ENCODE results near the gene DOCK4. TPM values are rescaled to one million over a fixed set of nuclear protein-coding genes. Genes with fewer than 3 reads are reported as not detected.
"Not testable (repeated sequence)": the region's sequence is repeated elsewhere in the genome, so short reads cannot be mapped to it uniquely, and the experiment has no call there.

Gene DOCK4
- total RNA-seq, 1 donor from 2014 or later: 0.23 TPM

GRCh38 chr7:112136271-112137008 is 69.8 kb downstream of the DOCK4 start:
- intact Hi-C loops (cut with micrococcal nuclease): no loop called here

GRCh38 chr7:112135815-112136214 is 70.4 kb downstream of the DOCK4 start:
- intact Hi-C loops (cut with micrococcal nuclease): no loop called here

GRCh38 chr7:112134039-112134438 is 72.2 kb downstream of the DOCK4 start:
- intact Hi-C loops (cut with micrococcal nuclease): no loop called here

- intact Hi-C loops (cut with micrococcal nuclease): no loop called here
Measured at GRCh38 chr7:112133328-112133727, 72.9 kb downstream of the DOCK4 start.

- intact Hi-C loops (cut with micrococcal nuclease): no loop called here
Measured at GRCh38 chr7:112132051-112132694, 74.0 kb downstream of the DOCK4 start.

- intact Hi-C loops (cut with micrococcal nuclease): no loop called here
Measured at GRCh38 chr7:112130729-112131410, 75.3 kb downstream of the DOCK4 start.

GRCh38 chr7:112129655-112130323 is 76.4 kb downstream of the DOCK4 start:
- intact Hi-C loops (cut with micrococcal nuclease): no loop called here

- intact Hi-C loops (cut with micrococcal nuclease): not testable (repeated sequence)
Measured at GRCh38 chr7:112128461-112129425, 77.5 kb downstream of the DOCK4 start.

GRCh38 chr7:112128041-112128440 is 78.2 kb downstream of the DOCK4 start:
- intact Hi-C loops (cut with micrococcal nuclease): not testable (repeated sequence)

GRCh38 chr7:112125250-112125649 is 80.9 kb downstream of the DOCK4 start:
- intact Hi-C loops (cut with micrococcal nuclease): no loop called here

GRCh38 chr7:112124061-112124766 is 82.0 kb downstream of the DOCK4 start:
- intact Hi-C loops (cut with micrococcal nuclease): no loop called here

GRCh38 chr7:112122798-112123197 is 83.4 kb downstream of the DOCK4 start:
- intact Hi-C loops (cut with micrococcal nuclease): no loop called here

GRCh38 chr7:112122144-112122543 is 84.1 kb downstream of the DOCK4 start:
- intact Hi-C loops (cut with micrococcal nuclease): no loop called here

GRCh38 chr7:112121318-112121717 is 84.9 kb downstream of the DOCK4 start:
- intact Hi-C loops (cut with micrococcal nuclease): no loop called here

GRCh38 chr7:112120696-112121217 is 85.4 kb downstream of the DOCK4 start:
- intact Hi-C loops (cut with micrococcal nuclease): no loop called here

- intact Hi-C loops (cut with micrococcal nuclease): no loop called here
Measured at GRCh38 chr7:112118581-112119566, 87.3 kb downstream of the DOCK4 start.

GRCh38 chr7:112116894-112117293 is 89.3 kb downstream of the DOCK4 start:
- intact Hi-C loops (cut with micrococcal nuclease): no loop called here

GRCh38 chr7:112116358-112116757 is 89.8 kb downstream of the DOCK4 start:
- intact Hi-C loops (cut with micrococcal nuclease): no loop called here

GRCh38 chr7:112115880-112116279 is 90.3 kb downstream of the DOCK4 start:
- intact Hi-C loops (cut with micrococcal nuclease): no loop called here
